WTC11 (cell line): ENCODE measurements around the gene KLB. TPM values are rescaled to one million over a fixed set of nuclear protein-coding genes. Genes with fewer than 3 reads are reported as not detected.

Source experiments
- ATAC-seq: fragments of 200-7000 bp; cut with Tn5 transposase; 2 replicates; pipeline ENCODE4 v1.10.0; 2021; ENCODE audit warnings: mild to moderate bottlenecking, moderate library complexity
- CTCF ChIA-PET: fragments of 300-600 bp; sonication (Branson Sonifier 250); formaldehyde crosslinking; loops from one replicate; lab custom pipeline; 2021; ENCODE audit warnings: antibody characterized with exemption; lab: Charles Lee
- POLR2A ChIA-PET: fragments of 350-600 bp; sonication (Branson Sonifier 250); formaldehyde crosslinking; loops from one replicate; lab custom pipeline; 2021; ENCODE audit warnings: antibody characterized with exemption; lab: Charles Lee
- DNase-seq: peaks from one replicate; pipeline ENCODE4 v3.0.0; 2021; ENCODE audit warnings: low spot score
- H3K27ac Mint-ChIP-seq: 2 replicates; pipeline ENCODE4 v1.8.0; 2021; ENCODE audit warnings: mixed read lengths
- H3K27me3 Mint-ChIP-seq: 2 replicates; pipeline ENCODE4 v1.8.0; 2021; ENCODE audit warnings: low read depth, mild to moderate bottlenecking, moderate library complexity, mixed read lengths
- H3K36me3 Mint-ChIP-seq: 2 replicates; pipeline ENCODE4 v1.8.0; 2021; ENCODE audit warnings: mixed read lengths
- H3K4me1 Mint-ChIP-seq: 2 replicates; pipeline ENCODE4 v1.8.0; 2022; ENCODE audit warnings: mixed read lengths
- H3K4me3 Mint-ChIP-seq: 2 replicates; pipeline ENCODE4 v1.8.0; 2021; ENCODE audit warnings: mild to moderate bottlenecking, moderate library complexity, mixed read lengths
- H3K9me3 Mint-ChIP-seq: 2 replicates; pipeline ENCODE4 v1.8.0; 2021; ENCODE audit warnings: mixed read lengths
- CREM ChIP-seq: sonication (generic); formaldehyde crosslinking; IDR thresholded peaks from 2 replicates; pipeline ENCODE4 v1.8.1; 2022; ENCODE audit warnings: mild to moderate bottlenecking, missing genetic modification reagents, moderate library complexity
- FOXP1 ChIP-seq: sonication (generic); formaldehyde crosslinking; IDR thresholded peaks from 2 replicates; pipeline ENCODE4 v1.8.0; 2022; ENCODE audit warnings: missing genetic modification reagents, mild to moderate bottlenecking, moderate library complexity, borderline replicate concordance
- IRF2 ChIP-seq: sonication (generic); formaldehyde crosslinking; IDR thresholded peaks from 2 replicates; pipeline ENCODE4 v1.8.0; 2022; ENCODE audit warnings: low read depth, missing genetic modification reagents, borderline replicate concordance
- NFYB ChIP-seq: sonication (generic); formaldehyde crosslinking; conservative IDR thresholded peaks from 2 replicates; pipeline ENCODE4 v1.8.0; 2022; ENCODE audit warnings: low read depth, missing genetic modification reagents
- NR1H2 ChIP-seq: sonication (generic); formaldehyde crosslinking; IDR thresholded peaks from 2 replicates; pipeline ENCODE4 v1.9.0; 2021; ENCODE audit warnings: mild to moderate bottlenecking, moderate library complexity, missing genetic modification reagents
- OVOL2 ChIP-seq: fragments of 250-450 bp; sonication (Bioruptor Pico); IDR thresholded peaks from 2 replicates; pipeline ENCODE4 v1.9.0; 2021; ENCODE audit warnings: mild to moderate bottlenecking, borderline replicate concordance
- TP53 ChIP-seq: sonication (generic); formaldehyde crosslinking; IDR thresholded peaks from 2 replicates; pipeline ENCODE4 v1.8.1; 2023; ENCODE audit warnings: mild to moderate bottlenecking, missing genetic modification reagents
- ZNF232 ChIP-seq: sonication (generic); formaldehyde crosslinking; IDR thresholded peaks from 2 replicates; pipeline ENCODE4 v1.8.0; 2022; ENCODE audit warnings: mild to moderate bottlenecking, missing genetic modification reagents
- ZNF416 ChIP-seq: fragments of 250-450 bp; sonication (Bioruptor Pico); IDR thresholded peaks from 2 replicates; pipeline ENCODE4 v1.9.0; 2021; ENCODE audit warnings: mild to moderate bottlenecking, inconsistent platforms
- total RNA-seq: library from RNA; stranded (reverse); gene quantifications from 3 replicates; pipeline ENCODE4 v1.2.3, GENCODE V29; 2021
- TF ChIP-seq, protein P1 (sequence below): fragments of 250-450 bp; sonication (Bioruptor Pico); conservative IDR thresholded peaks from 2 replicates; pipeline ENCODE4 v1.9.0; 2021; ENCODE audit warnings: mild to moderate bottlenecking
- TF ChIP-seq, protein P2 (sequence below): sonication (generic); formaldehyde crosslinking; IDR thresholded peaks from 2 replicates; pipeline ENCODE4 v1.8.1; 2022; ENCODE audit warnings: missing genetic modification reagents, borderline replicate concordance
- TF ChIP-seq, protein P3 (sequence below): fragments of 200-600 bp; IDR thresholded peaks from 2 replicates; pipeline ENCODE4 v1.8.0; 2022; ENCODE audit warnings: antibody characterized with exemption
- TF ChIP-seq, protein P4 (sequence below): sonication (generic); formaldehyde crosslinking; conservative IDR thresholded peaks from 2 replicates; pipeline ENCODE4 v1.8.1; 2023; ENCODE audit warnings: mild to moderate bottlenecking, low read depth, missing genetic modification reagents, moderate library complexity
- TF ChIP-seq, protein P5 (sequence below): sonication (generic); formaldehyde crosslinking; IDR thresholded peaks from 2 replicates; pipeline ENCODE4 v1.8.1; 2023; ENCODE audit warnings: mild to moderate bottlenecking, missing genetic modification reagents
- TF ChIP-seq, protein P6 (sequence below): sonication (generic); formaldehyde crosslinking; IDR thresholded peaks from 2 replicates; pipeline ENCODE4 v1.8.1; 2023; ENCODE audit warnings: mild to moderate bottlenecking, missing genetic modification reagents, moderate library complexity
- TF ChIP-seq, protein P7 (sequence below): fragments of 250-450 bp; sonication (Bioruptor Pico); IDR thresholded peaks from 2 replicates; pipeline ENCODE4 v1.9.0; 2021; ENCODE audit warnings: moderate library complexity, mild to moderate bottlenecking, inconsistent platforms, borderline replicate concordance
- TF ChIP-seq, protein P8 (sequence below): fragments of 250-450 bp; sonication (Bioruptor Pico); IDR thresholded peaks from 2 replicates; pipeline ENCODE4 v2.1.2; 2022; ENCODE audit warnings: mild to moderate bottlenecking, moderate library complexity

The KLB gene
- total RNA-seq, 1 experiment from 2014 or later: not detected

DNA sequence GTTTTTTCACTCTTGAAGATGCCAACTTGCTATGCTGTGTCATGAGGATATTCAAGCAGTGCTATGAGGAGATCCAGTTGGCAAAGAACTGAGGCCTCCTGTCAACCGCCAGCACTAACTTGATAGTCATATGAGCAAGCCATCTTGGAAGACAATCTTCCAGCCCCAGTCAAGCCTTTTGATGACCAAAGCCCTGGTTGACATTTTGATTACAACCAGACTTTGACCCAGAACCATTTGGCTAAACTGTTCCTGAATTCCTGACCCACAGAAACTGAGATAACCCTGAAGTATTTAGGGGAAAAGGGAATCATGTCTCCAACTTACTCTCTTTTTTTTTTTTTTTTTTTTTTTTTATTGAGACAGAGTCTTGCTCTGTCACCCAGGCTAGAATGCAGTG, 87.6 kb downstream of the KLB start:
- TF ChIP-seq NFYB (CRISPR knock-in tag) (no peak), ZNF232 (CRISPR knock-in tag) (no peak), TP53 (CRISPR knock-in tag) (no peak), FOXP1 (no peak), NR1H2 (CRISPR knock-in tag) (no peak), OVOL2 (CRISPR knock-in tag) (no peak), ZNF416 (no peak), CREM (CRISPR knock-in tag) (no peak), IRF2 (CRISPR knock-in tag) (no peak)
- TF ChIP-seq, protein P1, sequence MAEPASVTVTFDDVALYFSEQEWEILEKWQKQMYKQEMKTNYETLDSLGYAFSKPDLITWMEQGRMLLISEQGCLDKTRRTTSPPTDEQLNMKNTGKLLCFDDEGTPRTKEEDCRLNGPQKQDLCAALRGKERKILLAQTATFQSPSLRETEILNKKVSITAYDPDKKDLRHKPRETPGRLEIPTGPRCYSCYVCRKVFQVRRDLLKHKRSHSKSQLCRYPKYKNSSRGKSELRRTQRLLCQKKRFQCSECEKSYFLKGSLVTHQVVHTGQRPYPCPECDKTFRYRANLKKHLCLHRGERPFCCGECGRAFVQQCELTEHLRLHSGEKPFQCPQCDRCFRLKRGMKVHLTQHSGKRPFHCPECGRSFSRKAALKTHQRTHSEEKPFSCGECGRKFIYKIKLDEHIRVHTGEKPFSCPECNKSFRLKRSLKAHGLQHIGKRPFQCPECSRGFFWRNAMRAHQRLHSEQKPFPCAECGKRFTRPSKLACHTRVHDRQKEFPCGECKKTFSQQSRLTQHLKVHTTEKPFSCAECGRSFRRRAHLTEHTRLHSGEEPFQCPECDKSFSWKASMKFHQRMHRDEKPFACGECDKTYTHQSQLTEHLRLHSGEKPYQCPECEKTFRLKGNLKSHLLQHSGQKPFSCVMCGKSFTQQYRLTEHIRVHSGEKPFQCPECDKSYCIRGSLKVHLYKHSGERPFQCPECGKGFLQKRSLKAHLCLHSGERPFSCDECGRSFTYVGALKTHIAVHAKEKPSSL (CRISPR knock-in tag): no peak
- TF ChIP-seq, protein P2, sequence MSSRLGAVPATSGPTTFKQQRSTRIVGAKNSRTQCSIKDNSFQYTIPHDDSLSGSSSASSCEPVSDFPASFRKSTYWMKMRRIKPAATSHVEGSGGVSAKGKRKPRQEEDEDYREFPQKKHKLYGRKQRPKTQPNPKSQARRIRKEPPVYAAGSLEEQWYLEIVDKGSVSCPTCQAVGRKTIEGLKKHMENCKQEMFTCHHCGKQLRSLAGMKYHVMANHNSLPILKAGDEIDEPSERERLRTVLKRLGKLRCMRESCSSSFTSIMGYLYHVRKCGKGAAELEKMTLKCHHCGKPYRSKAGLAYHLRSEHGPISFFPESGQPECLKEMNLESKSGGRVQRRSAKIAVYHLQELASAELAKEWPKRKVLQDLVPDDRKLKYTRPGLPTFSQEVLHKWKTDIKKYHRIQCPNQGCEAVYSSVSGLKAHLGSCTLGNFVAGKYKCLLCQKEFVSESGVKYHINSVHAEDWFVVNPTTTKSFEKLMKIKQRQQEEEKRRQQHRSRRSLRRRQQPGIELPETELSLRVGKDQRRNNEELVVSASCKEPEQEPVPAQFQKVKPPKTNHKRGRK (CRISPR knock-in tag): no peak
- TF ChIP-seq, protein P3, sequence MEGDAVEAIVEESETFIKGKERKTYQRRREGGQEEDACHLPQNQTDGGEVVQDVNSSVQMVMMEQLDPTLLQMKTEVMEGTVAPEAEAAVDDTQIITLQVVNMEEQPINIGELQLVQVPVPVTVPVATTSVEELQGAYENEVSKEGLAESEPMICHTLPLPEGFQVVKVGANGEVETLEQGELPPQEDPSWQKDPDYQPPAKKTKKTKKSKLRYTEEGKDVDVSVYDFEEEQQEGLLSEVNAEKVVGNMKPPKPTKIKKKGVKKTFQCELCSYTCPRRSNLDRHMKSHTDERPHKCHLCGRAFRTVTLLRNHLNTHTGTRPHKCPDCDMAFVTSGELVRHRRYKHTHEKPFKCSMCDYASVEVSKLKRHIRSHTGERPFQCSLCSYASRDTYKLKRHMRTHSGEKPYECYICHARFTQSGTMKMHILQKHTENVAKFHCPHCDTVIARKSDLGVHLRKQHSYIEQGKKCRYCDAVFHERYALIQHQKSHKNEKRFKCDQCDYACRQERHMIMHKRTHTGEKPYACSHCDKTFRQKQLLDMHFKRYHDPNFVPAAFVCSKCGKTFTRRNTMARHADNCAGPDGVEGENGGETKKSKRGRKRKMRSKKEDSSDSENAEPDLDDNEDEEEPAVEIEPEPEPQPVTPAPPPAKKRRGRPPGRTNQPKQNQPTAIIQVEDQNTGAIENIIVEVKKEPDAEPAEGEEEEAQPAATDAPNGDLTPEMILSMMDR: no peak
- TF ChIP-seq, protein P4, sequence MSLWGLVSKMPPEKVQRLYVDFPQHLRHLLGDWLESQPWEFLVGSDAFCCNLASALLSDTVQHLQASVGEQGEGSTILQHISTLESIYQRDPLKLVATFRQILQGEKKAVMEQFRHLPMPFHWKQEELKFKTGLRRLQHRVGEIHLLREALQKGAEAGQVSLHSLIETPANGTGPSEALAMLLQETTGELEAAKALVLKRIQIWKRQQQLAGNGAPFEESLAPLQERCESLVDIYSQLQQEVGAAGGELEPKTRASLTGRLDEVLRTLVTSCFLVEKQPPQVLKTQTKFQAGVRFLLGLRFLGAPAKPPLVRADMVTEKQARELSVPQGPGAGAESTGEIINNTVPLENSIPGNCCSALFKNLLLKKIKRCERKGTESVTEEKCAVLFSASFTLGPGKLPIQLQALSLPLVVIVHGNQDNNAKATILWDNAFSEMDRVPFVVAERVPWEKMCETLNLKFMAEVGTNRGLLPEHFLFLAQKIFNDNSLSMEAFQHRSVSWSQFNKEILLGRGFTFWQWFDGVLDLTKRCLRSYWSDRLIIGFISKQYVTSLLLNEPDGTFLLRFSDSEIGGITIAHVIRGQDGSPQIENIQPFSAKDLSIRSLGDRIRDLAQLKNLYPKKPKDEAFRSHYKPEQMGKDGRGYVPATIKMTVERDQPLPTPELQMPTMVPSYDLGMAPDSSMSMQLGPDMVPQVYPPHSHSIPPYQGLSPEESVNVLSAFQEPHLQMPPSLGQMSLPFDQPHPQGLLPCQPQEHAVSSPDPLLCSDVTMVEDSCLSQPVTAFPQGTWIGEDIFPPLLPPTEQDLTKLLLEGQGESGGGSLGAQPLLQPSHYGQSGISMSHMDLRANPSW (CRISPR knock-in tag): no peak
- TF ChIP-seq, protein P5, sequence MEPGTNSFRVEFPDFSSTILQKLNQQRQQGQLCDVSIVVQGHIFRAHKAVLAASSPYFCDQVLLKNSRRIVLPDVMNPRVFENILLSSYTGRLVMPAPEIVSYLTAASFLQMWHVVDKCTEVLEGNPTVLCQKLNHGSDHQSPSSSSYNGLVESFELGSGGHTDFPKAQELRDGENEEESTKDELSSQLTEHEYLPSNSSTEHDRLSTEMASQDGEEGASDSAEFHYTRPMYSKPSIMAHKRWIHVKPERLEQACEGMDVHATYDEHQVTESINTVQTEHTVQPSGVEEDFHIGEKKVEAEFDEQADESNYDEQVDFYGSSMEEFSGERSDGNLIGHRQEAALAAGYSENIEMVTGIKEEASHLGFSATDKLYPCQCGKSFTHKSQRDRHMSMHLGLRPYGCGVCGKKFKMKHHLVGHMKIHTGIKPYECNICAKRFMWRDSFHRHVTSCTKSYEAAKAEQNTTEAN (CRISPR knock-in tag): no peak
- TF ChIP-seq, protein P6, sequence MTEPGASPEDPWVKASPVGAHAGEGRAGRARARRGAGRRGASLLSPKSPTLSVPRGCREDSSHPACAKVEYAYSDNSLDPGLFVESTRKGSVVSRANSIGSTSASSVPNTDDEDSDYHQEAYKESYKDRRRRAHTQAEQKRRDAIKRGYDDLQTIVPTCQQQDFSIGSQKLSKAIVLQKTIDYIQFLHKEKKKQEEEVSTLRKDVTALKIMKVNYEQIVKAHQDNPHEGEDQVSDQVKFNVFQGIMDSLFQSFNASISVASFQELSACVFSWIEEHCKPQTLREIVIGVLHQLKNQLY (CRISPR knock-in tag): no peak
- TF ChIP-seq, protein P7, sequence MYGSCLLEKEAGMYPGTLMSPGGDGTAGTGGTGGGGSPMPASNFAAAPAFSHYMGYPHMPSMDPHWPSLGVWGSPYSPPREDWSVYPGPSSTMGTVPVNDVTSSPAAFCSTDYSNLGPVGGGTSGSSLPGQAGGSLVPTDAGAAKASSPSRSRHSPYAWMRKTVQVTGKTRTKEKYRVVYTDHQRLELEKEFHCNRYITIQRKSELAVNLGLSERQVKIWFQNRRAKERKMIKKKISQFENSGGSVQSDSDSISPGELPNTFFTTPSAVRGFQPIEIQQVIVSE: no peak
- TF ChIP-seq, protein P8, sequence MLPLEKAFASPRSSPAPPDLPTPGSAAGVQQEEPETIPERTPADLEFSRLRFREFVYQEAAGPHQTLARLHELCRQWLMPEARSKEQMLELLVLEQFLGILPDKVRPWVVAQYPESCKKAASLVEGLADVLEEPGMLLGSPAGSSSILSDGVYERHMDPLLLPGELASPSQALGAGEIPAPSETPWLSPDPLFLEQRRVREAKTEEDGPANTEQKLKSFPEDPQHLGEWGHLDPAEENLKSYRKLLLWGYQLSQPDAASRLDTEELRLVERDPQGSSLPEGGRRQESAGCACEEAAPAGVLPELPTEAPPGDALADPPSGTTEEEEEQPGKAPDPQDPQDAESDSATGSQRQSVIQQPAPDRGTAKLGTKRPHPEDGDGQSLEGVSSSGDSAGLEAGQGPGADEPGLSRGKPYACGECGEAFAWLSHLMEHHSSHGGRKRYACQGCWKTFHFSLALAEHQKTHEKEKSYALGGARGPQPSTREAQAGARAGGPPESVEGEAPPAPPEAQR (CRISPR knock-in tag): no peak
- Mint-ChIP-seq H3K4me3 (no peak overlapping the region), H3K4me1 (no peaks in the 10 kb centered on the region), H3K36me3 (peaks cover 10% of the 10 kb centered on the region), H3K27ac (no peak overlapping the region), H3K27me3 (no peaks in the 10 kb centered on the region), H3K9me3 (no peaks in the 10 kb centered on the region)
- DNase-seq: no peak
- CTCF ChIA-PET: no interaction called here
- ATAC-seq: no peak
- POLR2A ChIA-PET: no interaction called here
